GM21737 (cell line): ENCODE results near the gene PIP5K1B.
A peak's percentile ranks its signal among the peaks of the same experiment; 100 is the strongest.
"Not testable (repeated sequence)": the region's sequence is repeated elsewhere in the genome, so short reads cannot be mapped to it uniquely, and the experiment has no call there.

Experiments used
- ATAC-seq: cut with Tn5 transposase; IDR thresholded peaks from one replicate; pipeline ENCODE4 v1.9.1; 2021; ENCODE audit warnings: mild to moderate bottlenecking, moderate library complexity; ENCODE audit not compliant: unreplicated experiment

PIP5K1B gene

GRCh38 chr9:68975365-68976043 is 270.5 kb downstream of the PIP5K1B start:
- no peak for ATAC-seq

GRCh38 chr9:68978066-68978465 is 273.0 kb downstream of the PIP5K1B start:
- no peak for ATAC-seq

- ATAC-seq: no peak
Measured at GRCh38 chr9:68978501-68978900, 273.5 kb downstream of the PIP5K1B start.

GRCh38 chr9:68979538-68980314 is 274.7 kb downstream of the PIP5K1B start:
- no peak for ATAC-seq

- no peak for ATAC-seq
Measured at GRCh38 chr9:68980341-68980914, 275.4 kb downstream of the PIP5K1B start.

- ATAC-seq: peak; percentile 55
Measured at GRCh38 chr9:68981789-68982188, 276.7 kb downstream of the PIP5K1B start.

- ATAC-seq: no peak
Measured at GRCh38 chr9:68983008-68983411, 278.0 kb downstream of the PIP5K1B start.

- ATAC-seq: no peak
Measured at GRCh38 chr9:68983522-68984424, 278.7 kb downstream of the PIP5K1B start.

GRCh38 chr9:68986949-68987348 is 281.9 kb downstream of the PIP5K1B start:
- not testable (repeated sequence) for ATAC-seq

GRCh38 chr9:68991457-68991856 is 286.4 kb downstream of the PIP5K1B start:
- ATAC-seq: no peak

GRCh38 chr9:68995776-68996175 is 290.7 kb downstream of the PIP5K1B start:
- ATAC-seq: no peak

GRCh38 chr9:68996462-68996861 is 291.4 kb downstream of the PIP5K1B start:
- ATAC-seq: no peak

GRCh38 chr9:68997666-68998065 is 292.6 kb downstream of the PIP5K1B start:
- no peak for ATAC-seq

- no peak for ATAC-seq
Measured at GRCh38 chr9:68998385-68998784, 293.3 kb downstream of the PIP5K1B start.

GRCh38 chr9:68998812-68999211 is 293.8 kb downstream of the PIP5K1B start:
- ATAC-seq: no peak

- no peak for ATAC-seq
Measured at GRCh38 chr9:68999393-69000105, 294.5 kb downstream of the PIP5K1B start.

- ATAC-seq: no peak
Measured at GRCh38 chr9:69001921-69002320, 296.9 kb downstream of the PIP5K1B start.

- no peak for ATAC-seq
Measured at GRCh38 chr9:69003051-69003450, 298.0 kb downstream of the PIP5K1B start.

GRCh38 chr9:69004836-69005235 is 299.8 kb downstream of the PIP5K1B start:
- no peak for ATAC-seq

GRCh38 chr9:69009708-69010107 is 304.7 kb downstream of the PIP5K1B start:
- ATAC-seq: no peak
